ENCODE measurements around the gene TRIO.
A peak's percentile ranks its signal among the peaks of the same experiment; 100 is the strongest.

The TRIO gene

GRCh38 chr5:14226554-14226953, 83.4 kb downstream of the TRIO start:
- no peak for DNase-seq (ENCODE audit: low read depth)

GRCh38 chr5:14226992-14227391, 83.8 kb downstream of the TRIO start:
- no peak for DNase-seq (ENCODE audit: low read depth)

- DNase-seq (ENCODE audit: low read depth): no peak
Measured at GRCh38 chr5:14227513-14227912, 84.4 kb downstream of the TRIO start.

GRCh38 chr5:14228219-14228618, 85.1 kb downstream of the TRIO start:
- DNase-seq (ENCODE audit: low read depth): no peak

GRCh38 chr5:14229181-14229580, 86.0 kb downstream of the TRIO start:
- DNase-seq (ENCODE audit: low read depth): no peak

- no peak for DNase-seq (ENCODE audit: low read depth)
Measured at GRCh38 chr5:14229734-14230133, 86.6 kb downstream of the TRIO start.

- DNase-seq (ENCODE audit: low read depth): peak; percentile 64
Measured at GRCh38 chr5:14231156-14231555, 88.0 kb downstream of the TRIO start.

GRCh38 chr5:14231890-14232289, 88.7 kb downstream of the TRIO start:
- DNase-seq (ENCODE audit: low read depth): no peak

- DNase-seq (ENCODE audit: low read depth): peak; percentile 55
Measured at GRCh38 chr5:14234204-14234603, 91.1 kb downstream of the TRIO start.

GRCh38 chr5:14235872-14236271, 92.7 kb downstream of the TRIO start:
- DNase-seq (ENCODE audit: low read depth): no peak

GRCh38 chr5:14236757-14237156, 93.6 kb downstream of the TRIO start:
- DNase-seq (ENCODE audit: low read depth): no peak

- no peak for DNase-seq (ENCODE audit: low read depth)
Measured at GRCh38 chr5:14237317-14238086, 94.4 kb downstream of the TRIO start.

GRCh38 chr5:14238272-14238671, 95.1 kb downstream of the TRIO start:
- DNase-seq (ENCODE audit: low read depth): no peak

GRCh38 chr5:14239404-14239803, 96.3 kb downstream of the TRIO start:
- no peak for DNase-seq (ENCODE audit: low read depth)

GRCh38 chr5:14239951-14240350, 96.8 kb downstream of the TRIO start:
- peak; percentile 60 for DNase-seq (ENCODE audit: low read depth)

- peak; percentile 68 for DNase-seq (ENCODE audit: low read depth)
Measured at GRCh38 chr5:14240359-14240758, 97.2 kb downstream of the TRIO start.

- no peak for DNase-seq (ENCODE audit: low read depth)
Measured at GRCh38 chr5:14241141-14241540, 98.0 kb downstream of the TRIO start.

- no peak for DNase-seq (ENCODE audit: low read depth)
Measured at GRCh38 chr5:14242447-14242846, 99.3 kb downstream of the TRIO start.

GRCh38 chr5:14242871-14243383, 99.8 kb downstream of the TRIO start:
- no peak for DNase-seq (ENCODE audit: low read depth)

GRCh38 chr5:14243766-14244165, 100.6 kb downstream of the TRIO start:
- DNase-seq (ENCODE audit: low read depth): no peak

- no peak for DNase-seq (ENCODE audit: low read depth)
Measured at GRCh38 chr5:14244721-14245120, 101.6 kb downstream of the TRIO start.

GRCh38 chr5:14245132-14245925, 102.2 kb downstream of the TRIO start:
- peak; percentile 43 for DNase-seq (ENCODE audit: low read depth)

- DNase-seq (ENCODE audit: low read depth): no peak
Measured at GRCh38 chr5:14246350-14247053, 103.4 kb downstream of the TRIO start.

All from EH (cell line).